IMR-90 (cell line): ENCODE results near the gene TPO. TPM values are rescaled to one million over a fixed set of nuclear protein-coding genes. Genes with fewer than 3 reads are reported as not detected.

Source experiments
- ATAC-seq: fragments of 200-7000 bp; cut with Tn5 transposase; 2 replicates; pipeline ENCODE4 v1.9.1; 2020; ENCODE audit warnings: low read depth, mild to moderate bottlenecking, moderate library complexity
- BruUV-seq: library from RNA; stranded (reverse); fragments of 400-500 nt; replicated peaks from 2 replicates; lab custom pipeline; 2021; lab: Mats Ljungman, UMichigan
- CTCF ChIA-PET: fragments of 300-600 bp; formaldehyde crosslinking; extraction: SDS; loops from one replicate; lab custom pipeline; 2021; ENCODE audit warnings: antibody characterized with exemption; lab: Yijun Ruan, JAX
- POLR2A ChIA-PET: fragments of 300-600 bp; sonication (Branson Sonifier 250); formaldehyde crosslinking; loops from one replicate; lab custom pipeline; 2022; ENCODE audit warnings: antibody characterized with exemption; ENCODE audit not compliant: unreplicated experiment; lab: Charles Lee
- DNase-seq: peaks from one replicate; pipeline ENCODE4 v3.0.0; 2013
- H2AFZ ChIP-seq: replicated peaks from 2 replicates; pipeline ENCODE3; 2013; ENCODE audit warnings: low read length, mild to moderate bottlenecking; ENCODE audit not compliant: poor library complexity
- H2AK5ac ChIP-seq: 2 replicates; pipeline ENCODE4 v1.6.1; 2013; ENCODE audit warnings: low read depth, low read length, inconsistent platforms
- H2AK9ac ChIP-seq: replicated peaks from 2 replicates; pipeline ENCODE3; 2013; ENCODE audit warnings: mild to moderate bottlenecking, low read depth, low read length, moderate library complexity; ENCODE audit not compliant: poor library complexity
- H2BK120ac ChIP-seq: 2 replicates; pipeline ENCODE4 v1.6.1; 2013; ENCODE audit warnings: low read depth, low read length, inconsistent platforms
- H2BK15ac ChIP-seq: 3 replicates; pipeline ENCODE4 v1.6.1; 2013; ENCODE audit warnings: low read depth, low read length, inconsistent platforms
- H2BK20ac ChIP-seq: 2 replicates; pipeline ENCODE4 v1.6.1; 2013; ENCODE audit warnings: low read depth, mild to moderate bottlenecking, inconsistent platforms, low read length, moderate library complexity
- H2BK5ac ChIP-seq: 2 replicates; pipeline ENCODE4 v1.6.1; 2013; ENCODE audit warnings: mild to moderate bottlenecking, low read depth, low read length, inconsistent platforms; ENCODE audit not compliant: poor library complexity, severe bottlenecking
- H3K14ac ChIP-seq: replicated peaks from 2 replicates; pipeline ENCODE4 v1.6.1; 2013; ENCODE audit warnings: low read depth, low read length, inconsistent platforms
- H3K18ac ChIP-seq: 2 replicates; pipeline ENCODE4 v1.6.1; 2013; ENCODE audit warnings: low read depth, low read length, control low read depth
- H3K23ac ChIP-seq: 2 replicates; pipeline ENCODE4 v1.6.1; 2013; ENCODE audit warnings: low read depth, low read length, inconsistent platforms
- H3K27ac ChIP-seq: 2 replicates; pipeline ENCODE4 v1.5.1; 2013; ENCODE audit warnings: mild to moderate bottlenecking, control low read depth, low read length; ENCODE audit not compliant: insufficient read depth
- H3K27me3 ChIP-seq: 2 replicates; pipeline ENCODE4 v1.6.1; 2013; ENCODE audit warnings: low read length; ENCODE audit not compliant: control insufficient read depth, insufficient read depth
- H3K36me3 ChIP-seq: 2 replicates; pipeline ENCODE4 v1.6.1; 2013; ENCODE audit warnings: low read length, mixed read lengths; ENCODE audit not compliant: control insufficient read depth, insufficient read depth
- H3K4ac ChIP-seq: 2 replicates; pipeline ENCODE4 v1.6.1; 2013; ENCODE audit warnings: low read depth, low read length, inconsistent platforms
- H3K4me1 ChIP-seq: 2 replicates; pipeline ENCODE4 v1.6.1; 2013; ENCODE audit warnings: low read length, mixed read lengths; ENCODE audit not compliant: control insufficient read depth, insufficient read depth
- H3K4me2 ChIP-seq: 2 replicates; pipeline ENCODE4 v1.6.1; 2013; ENCODE audit warnings: low read depth, mild to moderate bottlenecking, control low read depth, low read length, moderate library complexity
- H3K4me3 ChIP-seq: 2 replicates; pipeline ENCODE4 v1.5.1; 2013; ENCODE audit warnings: low read depth, mild to moderate bottlenecking, control low read depth, low read length, moderate library complexity; ENCODE audit not compliant: insufficient read depth
- H3K56ac ChIP-seq: 2 replicates; pipeline ENCODE4 v1.6.1; 2013; ENCODE audit warnings: low read length, inconsistent platforms; ENCODE audit not compliant: insufficient read depth; ENCODE audit errors: extremely low read depth
- H3K79me1 ChIP-seq, 2 experiments: 2 replicates each; pipeline ENCODE4 v1.6.1; 2013; ENCODE audit warnings: low read length in 2 of 2, inconsistent platforms in 1 of 2, low read depth in 1 of 2
- H3K9ac ChIP-seq: 2 replicates; pipeline ENCODE4 v1.6.1; 2013; ENCODE audit warnings: low read depth, low read length, control low read depth
- H3K9me1 ChIP-seq: 2 replicates; pipeline ENCODE4 v1.6.1; 2013; ENCODE audit warnings: low read length, inconsistent platforms; ENCODE audit not compliant: insufficient read depth
- H3K9me3 ChIP-seq: 2 replicates; pipeline ENCODE4 v1.6.1; 2013; ENCODE audit warnings: low read length; ENCODE audit not compliant: control insufficient read depth, insufficient read depth
- H4K20me1 ChIP-seq: 2 replicates; pipeline ENCODE4 v1.6.1; 2013; ENCODE audit warnings: low read length, inconsistent platforms; ENCODE audit not compliant: insufficient read depth
- H4K5ac ChIP-seq: 2 replicates; pipeline ENCODE4 v1.6.1; 2013; ENCODE audit warnings: mild to moderate bottlenecking, low read depth, low read length, control low read depth
- H4K8ac ChIP-seq, 2 experiments: 2 replicates each; pipeline ENCODE4 v1.6.1; 2013; ENCODE audit warnings: low read depth in 2 of 2, low read length in 2 of 2, control low read depth in 1 of 2, inconsistent platforms in 1 of 2
- H4K91ac ChIP-seq: 2 replicates; pipeline ENCODE4 v1.6.1; 2013; ENCODE audit warnings: low read depth, low read length, inconsistent platforms; ENCODE audit not compliant: insufficient read depth
- BHLHE40 ChIP-seq: fragments of 150-350 bp; IDR thresholded peaks from 2 replicates; pipeline ENCODE4 v1.6.1; 2016; ENCODE audit warnings: mild to moderate bottlenecking, low read depth, low read length
- MAFK ChIP-seq: IDR thresholded peaks from 2 replicates; pipeline ENCODE4 v1.6.1; 2012; ENCODE audit warnings: low read depth, low read length, improper control_type of control experiment
- MAZ ChIP-seq: IDR thresholded peaks from 2 replicates; pipeline ENCODE4 v1.6.1; 2012; ENCODE audit warnings: low read depth, mild to moderate bottlenecking, low read length, improper control_type of control experiment, moderate library complexity, borderline replicate concordance
- MXI1 ChIP-seq: IDR thresholded peaks from 2 replicates; pipeline ENCODE4 v1.6.1; 2012; ENCODE audit warnings: low read depth, mild to moderate bottlenecking, low read length, moderate library complexity, borderline replicate concordance
- NFE2L2 ChIP-seq: fragments of 150-350 bp; IDR thresholded peaks from 2 replicates; pipeline ENCODE4 v1.6.1; 2016; ENCODE audit warnings: low read depth, mild to moderate bottlenecking, low read length
- SMC3 ChIP-seq: fragments of 150-350 bp; IDR thresholded peaks from 2 replicates; pipeline ENCODE4 v1.6.1; 2016; ENCODE audit warnings: low read depth, mild to moderate bottlenecking, antibody characterized with exemption, low read length, moderate library complexity
- WGBS, 2 experiments: methylation state at CpG; one replicate each; pipeline versions ENCODE4 v1.1.5 to v1.1.7; 2013; ENCODE audit warnings: missing lambda C conversion rate in 2 of 2; ENCODE audit not compliant: insufficient read length in 1 of 2; ENCODE audit errors: extremely low coverage in 2 of 2; 5-methylcytosine and 5-hydroxymethylcytosine counted together
- dilution Hi-C: fragments of 300-500 bp; cut with HindIII; formaldehyde crosslinking; loops from one replicate; pipeline ENCODE4 v1.14.3; 2018; ENCODE audit warnings: low sequenced_read_pairs; ENCODE audit not compliant: unreplicated experiment
- in situ Hi-C: fragments of 300-500 bp; cut with MboI; formaldehyde crosslinking; loops from 3 replicates; pipeline ENCODE4 v1.14.3; 2019; ENCODE audit warnings: low sequenced_read_pairs, inconsistent platforms, mixed read lengths
- intact Hi-C: fragments of 100-400 bp; cut with micrococcal nuclease; formaldehyde crosslinking; loops from 2 replicates; pipeline ENCODE4 v1.10.0; 2022
- polyA plus RNA-seq, 3 experiments: library from polyadenylated mRNA; depleted of rRNA; stranded (reverse); fragments of >200 nt; gene quantifications; 2 replicates each; pipeline ENCODE4 v1.2.3, GENCODE V29; 2012; ENCODE audit warnings: low replicate concordance in 1 of 3
- total RNA-seq: library from RNA; depleted of rRNA; stranded (reverse); fragments of >200 nt; gene quantifications from 2 replicates; pipeline ENCODE4 v1.2.3, GENCODE V29; 2012
- TF ChIP-seq, protein P1 (sequence below): fragments of 150-350 bp; IDR thresholded peaks from 2 replicates; pipeline ENCODE4 v1.6.1; 2017; ENCODE audit warnings: mild to moderate bottlenecking, antibody characterized with exemption, low read length, low read depth
- TF ChIP-seq, protein P2 (sequence below): conservative IDR thresholded peaks from 2 replicates; pipeline ENCODE4 v1.5.1; 2012; ENCODE audit warnings: mild to moderate bottlenecking, low read depth, low read length, improper control_type of control experiment

The TPO gene
- total and polyA plus RNA-seq, 2 of the 4 experiments (the other 2 are of a cell fraction) = not detected

DNA sequence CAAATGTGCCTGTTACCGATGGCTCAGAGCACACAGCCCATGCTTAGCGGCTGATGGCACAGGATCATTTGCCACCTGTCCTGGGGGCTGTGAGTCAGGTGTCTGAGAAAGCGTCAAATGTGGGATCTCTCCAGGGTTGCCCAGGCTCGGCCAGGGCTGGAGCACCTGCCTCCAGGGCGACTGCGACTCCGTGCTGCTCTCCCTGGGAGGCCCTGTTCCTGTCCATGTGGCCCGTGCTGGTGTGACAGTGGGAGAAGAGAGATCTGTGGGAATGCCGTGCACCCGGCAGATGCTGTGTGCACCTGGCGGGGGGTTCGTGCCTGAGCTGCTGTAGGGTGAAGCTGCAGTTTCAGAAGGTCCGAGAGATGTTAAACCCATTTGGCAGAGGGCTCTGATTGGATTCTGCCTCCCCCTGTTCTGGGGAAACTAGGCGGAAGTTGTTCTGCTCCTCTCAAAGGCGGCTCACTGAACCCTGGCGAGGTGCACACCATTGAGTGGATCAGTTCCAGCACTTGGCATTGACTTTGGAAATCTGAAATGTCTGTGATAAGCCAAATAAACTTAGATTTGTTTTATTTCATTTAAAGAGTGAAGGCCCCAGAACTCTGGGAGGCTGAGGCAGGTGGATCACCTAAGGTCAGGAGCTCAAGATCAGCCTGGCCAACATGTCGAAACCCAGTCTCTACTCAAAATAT, 34.7 kb upstream of the TPO start:
- Histone ChIP-seq H3K23ac (no peak overlapping the region), H3K79me1 (no peaks in the 10 kb centered on the region), H3K9me3 (peaks cover 35% of the 10 kb centered on the region), H4K91ac (no peak overlapping the region), H4K20me1 (no peaks in the 10 kb centered on the region), H3K27ac (no peak overlapping the region), H3K14ac (no peak overlapping the region), H2BK5ac (no peak overlapping the region), H4K8ac (no peak overlapping the region), H3K36me3 (no peaks in the 10 kb centered on the region), H3K9ac (no peak overlapping the region), H3K4me1 (no peaks in the 10 kb centered on the region), H2BK20ac (no peak overlapping the region), H3K27me3 (no peaks in the 10 kb centered on the region), H3K4ac (no peak overlapping the region), H3K18ac (no peak overlapping the region), H3K4me2 (no peak overlapping the region), H3K56ac (no peak overlapping the region), H2AFZ (no peak overlapping the region), H2BK15ac (no peak overlapping the region), H2AK5ac (no peak overlapping the region), H3K4me3 (no peak overlapping the region), H3K9me1 (no peaks in the 10 kb centered on the region), H2AK9ac (no peak overlapping the region), H4K5ac (no peak overlapping the region), H2BK120ac (no peak overlapping the region)
- ChIA-PET CTCF (no interaction called here), POLR2A (no interaction called here)
- ATAC-seq = no peak
- dilution Hi-C loops (no loop called here), in situ Hi-C loops (no loop called here), intact Hi-C loops (no loop called here)
- no peak for DNase-seq
- TF ChIP-seq SMC3 = no peak
- TF ChIP-seq, protein P1, sequence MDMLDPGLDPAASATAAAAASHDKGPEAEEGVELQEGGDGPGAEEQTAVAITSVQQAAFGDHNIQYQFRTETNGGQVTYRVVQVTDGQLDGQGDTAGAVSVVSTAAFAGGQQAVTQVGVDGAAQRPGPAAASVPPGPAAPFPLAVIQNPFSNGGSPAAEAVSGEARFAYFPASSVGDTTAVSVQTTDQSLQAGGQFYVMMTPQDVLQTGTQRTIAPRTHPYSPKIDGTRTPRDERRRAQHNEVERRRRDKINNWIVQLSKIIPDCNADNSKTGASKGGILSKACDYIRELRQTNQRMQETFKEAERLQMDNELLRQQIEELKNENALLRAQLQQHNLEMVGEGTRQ = no peak
- TF ChIP-seq MXI1 = no peak
- no peak for TF ChIP-seq MAFK
- TF ChIP-seq, protein P2, sequence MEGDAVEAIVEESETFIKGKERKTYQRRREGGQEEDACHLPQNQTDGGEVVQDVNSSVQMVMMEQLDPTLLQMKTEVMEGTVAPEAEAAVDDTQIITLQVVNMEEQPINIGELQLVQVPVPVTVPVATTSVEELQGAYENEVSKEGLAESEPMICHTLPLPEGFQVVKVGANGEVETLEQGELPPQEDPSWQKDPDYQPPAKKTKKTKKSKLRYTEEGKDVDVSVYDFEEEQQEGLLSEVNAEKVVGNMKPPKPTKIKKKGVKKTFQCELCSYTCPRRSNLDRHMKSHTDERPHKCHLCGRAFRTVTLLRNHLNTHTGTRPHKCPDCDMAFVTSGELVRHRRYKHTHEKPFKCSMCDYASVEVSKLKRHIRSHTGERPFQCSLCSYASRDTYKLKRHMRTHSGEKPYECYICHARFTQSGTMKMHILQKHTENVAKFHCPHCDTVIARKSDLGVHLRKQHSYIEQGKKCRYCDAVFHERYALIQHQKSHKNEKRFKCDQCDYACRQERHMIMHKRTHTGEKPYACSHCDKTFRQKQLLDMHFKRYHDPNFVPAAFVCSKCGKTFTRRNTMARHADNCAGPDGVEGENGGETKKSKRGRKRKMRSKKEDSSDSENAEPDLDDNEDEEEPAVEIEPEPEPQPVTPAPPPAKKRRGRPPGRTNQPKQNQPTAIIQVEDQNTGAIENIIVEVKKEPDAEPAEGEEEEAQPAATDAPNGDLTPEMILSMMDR = no peak
- no peak for TF ChIP-seq NFE2L2
- TF ChIP-seq MAZ = no peak
- no peak for TF ChIP-seq BHLHE40
- no TSS peak for BruUV-seq
- 65% methylated on average over 4 of the region's 17 CpGs; no CpG with 5 or more reads in 1 of the 2 experiments for WGBS, 2 experiments
